ENCODE data around the gene TAOK3. TPM values are rescaled to one million over a fixed set of nuclear protein-coding genes. Genes with fewer than 3 reads are reported as not detected.

Gene TAOK3
- total and polyA plus RNA-seq, 9 of the 15 experiments (the other 6 are each of a cell fraction or from before 2014, with no cell fraction given), result 24.3 to 83.5 (median 47.1) TPM

DNA sequence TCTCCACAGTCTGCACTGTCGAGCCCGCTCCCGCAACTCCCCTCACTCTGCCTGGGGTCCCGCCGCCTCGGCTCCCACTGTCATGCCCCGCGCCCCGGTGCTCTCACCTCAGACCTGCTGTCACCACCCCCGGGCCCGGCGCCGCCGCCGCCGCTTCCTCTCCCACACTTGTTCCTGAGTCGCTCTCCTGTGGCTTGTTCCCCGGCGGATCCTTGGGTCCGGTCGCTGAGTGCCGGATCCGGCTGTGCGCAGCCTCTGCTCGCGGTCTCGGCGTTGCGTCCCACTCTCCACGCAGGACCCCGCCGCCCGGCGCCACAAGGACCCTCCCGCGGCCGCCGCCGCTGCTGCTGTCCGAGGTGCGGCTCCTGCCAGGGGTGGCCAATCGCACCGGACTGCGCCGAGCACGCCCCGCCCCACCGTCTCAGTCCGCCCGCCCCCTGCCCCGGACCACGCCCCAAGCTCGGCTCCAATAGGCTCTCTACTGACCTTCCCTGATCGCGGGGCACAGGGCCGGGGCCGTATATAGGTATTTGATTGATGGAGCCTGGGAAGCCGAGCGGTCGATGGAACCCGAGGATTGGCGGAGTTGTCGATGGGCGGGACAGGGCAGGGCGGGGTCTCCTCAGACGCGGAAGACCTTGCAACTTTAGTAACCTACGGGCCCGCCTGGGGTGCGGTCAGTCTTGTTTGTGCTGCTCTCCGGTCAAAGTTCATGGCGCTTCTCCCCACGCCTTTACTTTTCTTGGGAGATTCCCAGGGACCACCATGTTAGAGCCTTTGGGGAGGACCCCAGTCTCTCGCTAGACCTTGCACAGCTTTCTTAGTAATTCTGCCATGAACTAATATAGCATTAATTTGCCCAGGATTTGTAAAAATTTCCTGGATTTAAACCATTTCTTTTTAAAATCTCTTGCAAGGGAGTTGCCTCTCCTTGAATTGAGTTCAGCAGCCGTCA is at the start of gene TAOK3 (continued):
- TF ChIP-seq, protein P1, sequence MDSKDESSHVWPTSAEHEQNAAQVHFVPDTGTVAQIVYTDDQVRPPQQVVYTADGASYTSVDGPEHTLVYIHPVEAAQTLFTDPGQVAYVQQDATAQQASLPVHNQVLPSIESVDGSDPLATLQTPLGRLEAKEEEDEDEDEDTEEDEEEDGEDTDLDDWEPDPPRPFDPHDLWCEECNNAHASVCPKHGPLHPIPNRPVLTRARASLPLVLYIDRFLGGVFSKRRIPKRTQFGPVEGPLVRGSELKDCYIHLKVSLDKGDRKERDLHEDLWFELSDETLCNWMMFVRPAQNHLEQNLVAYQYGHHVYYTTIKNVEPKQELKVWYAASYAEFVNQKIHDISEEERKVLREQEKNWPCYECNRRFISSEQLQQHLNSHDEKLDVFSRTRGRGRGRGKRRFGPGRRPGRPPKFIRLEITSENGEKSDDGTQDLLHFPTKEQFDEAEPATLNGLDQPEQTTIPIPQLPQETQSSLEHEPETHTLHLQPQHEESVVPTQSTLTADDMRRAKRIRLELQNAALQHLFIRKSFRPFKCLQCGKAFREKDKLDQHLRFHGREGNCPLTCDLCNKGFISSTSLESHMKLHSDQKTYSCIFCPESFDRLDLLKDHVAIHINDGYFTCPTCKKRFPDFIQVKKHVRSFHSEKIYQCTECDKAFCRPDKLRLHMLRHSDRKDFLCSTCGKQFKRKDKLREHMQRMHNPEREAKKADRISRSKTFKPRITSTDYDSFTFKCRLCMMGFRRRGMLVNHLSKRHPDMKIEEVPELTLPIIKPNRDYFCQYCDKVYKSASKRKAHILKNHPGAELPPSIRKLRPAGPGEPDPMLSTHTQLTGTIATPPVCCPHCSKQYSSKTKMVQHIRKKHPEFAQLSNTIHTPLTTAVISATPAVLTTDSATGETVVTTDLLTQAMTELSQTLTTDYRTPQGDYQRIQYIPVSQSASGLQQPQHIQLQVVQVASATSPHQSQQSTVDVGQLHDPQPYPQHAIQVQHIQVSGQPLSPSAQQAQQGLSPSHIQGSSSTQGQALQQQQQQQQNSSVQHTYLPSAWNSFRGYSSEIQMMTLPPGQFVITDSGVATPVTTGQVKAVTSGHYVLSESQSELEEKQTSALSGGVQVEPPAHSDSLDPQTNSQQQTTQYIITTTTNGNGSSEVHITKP (IDR thresholded peaks at IDR 0.05; ENCODE audit: partially characterized antibody), result no peak
- no peak for TF ChIP-seq DPF2 (IDR thresholded peaks at IDR 0.05)
- TF ChIP-seq, protein P2, sequence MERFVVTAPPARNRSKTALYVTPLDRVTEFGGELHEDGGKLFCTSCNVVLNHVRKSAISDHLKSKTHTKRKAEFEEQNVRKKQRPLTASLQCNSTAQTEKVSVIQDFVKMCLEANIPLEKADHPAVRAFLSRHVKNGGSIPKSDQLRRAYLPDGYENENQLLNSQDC (CRISPR knock-in tag; IDR thresholded peaks at IDR 0.05), result 0 out of 2 replicates have a peak, but pooled peaks have one; percentile 60
- TF ChIP-seq POLR2G (IDR thresholded peaks at IDR 0.05; ENCODE audit: low read depth, low read length), result peak; percentile 89
- no peak for TF ChIP-seq GATA2 (CRISPR knock-in tag; IDR thresholded peaks at IDR 0.05)
- TF ChIP-seq, protein P3, sequence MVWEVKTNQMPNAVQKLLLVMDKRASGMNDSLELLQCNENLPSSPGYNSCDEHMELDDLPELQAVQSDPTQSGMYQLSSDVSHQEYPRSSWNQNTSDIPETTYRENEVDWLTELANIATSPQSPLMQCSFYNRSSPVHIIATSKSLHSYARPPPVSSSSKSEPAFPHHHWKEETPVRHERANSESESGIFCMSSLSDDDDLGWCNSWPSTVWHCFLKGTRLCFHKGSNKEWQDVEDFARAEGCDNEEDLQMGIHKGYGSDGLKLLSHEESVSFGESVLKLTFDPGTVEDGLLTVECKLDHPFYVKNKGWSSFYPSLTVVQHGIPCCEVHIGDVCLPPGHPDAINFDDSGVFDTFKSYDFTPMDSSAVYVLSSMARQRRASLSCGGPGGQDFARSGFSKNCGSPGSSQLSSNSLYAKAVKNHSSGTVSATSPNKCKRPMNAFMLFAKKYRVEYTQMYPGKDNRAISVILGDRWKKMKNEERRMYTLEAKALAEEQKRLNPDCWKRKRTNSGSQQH (CRISPR knock-in tag; IDR thresholded peaks at IDR 0.05), result no peak
- TF ChIP-seq TCFL5 (CRISPR knock-in tag; conservative IDR thresholded peaks at IDR 0.05), result no peak
- TF ChIP-seq, protein P4, sequence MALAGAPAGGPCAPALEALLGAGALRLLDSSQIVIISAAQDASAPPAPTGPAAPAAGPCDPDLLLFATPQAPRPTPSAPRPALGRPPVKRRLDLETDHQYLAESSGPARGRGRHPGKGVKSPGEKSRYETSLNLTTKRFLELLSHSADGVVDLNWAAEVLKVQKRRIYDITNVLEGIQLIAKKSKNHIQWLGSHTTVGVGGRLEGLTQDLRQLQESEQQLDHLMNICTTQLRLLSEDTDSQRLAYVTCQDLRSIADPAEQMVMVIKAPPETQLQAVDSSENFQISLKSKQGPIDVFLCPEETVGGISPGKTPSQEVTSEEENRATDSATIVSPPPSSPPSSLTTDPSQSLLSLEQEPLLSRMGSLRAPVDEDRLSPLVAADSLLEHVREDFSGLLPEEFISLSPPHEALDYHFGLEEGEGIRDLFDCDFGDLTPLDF (CRISPR knock-in tag; IDR thresholded peaks at IDR 0.05), result no peak
- TF ChIP-seq RBM17 (IDR thresholded peaks at IDR 0.05; ENCODE audit: borderline replicate concordance, low read depth, low read length), result no peak
- peak; percentile 63 to 68 for TF ChIP-seq NRF1 (conservative IDR thresholded peaks at IDR 0.05 in 1 of 2, IDR thresholded peaks at IDR 0.05 in 1 of 2)
- TF ChIP-seq, protein P5, sequence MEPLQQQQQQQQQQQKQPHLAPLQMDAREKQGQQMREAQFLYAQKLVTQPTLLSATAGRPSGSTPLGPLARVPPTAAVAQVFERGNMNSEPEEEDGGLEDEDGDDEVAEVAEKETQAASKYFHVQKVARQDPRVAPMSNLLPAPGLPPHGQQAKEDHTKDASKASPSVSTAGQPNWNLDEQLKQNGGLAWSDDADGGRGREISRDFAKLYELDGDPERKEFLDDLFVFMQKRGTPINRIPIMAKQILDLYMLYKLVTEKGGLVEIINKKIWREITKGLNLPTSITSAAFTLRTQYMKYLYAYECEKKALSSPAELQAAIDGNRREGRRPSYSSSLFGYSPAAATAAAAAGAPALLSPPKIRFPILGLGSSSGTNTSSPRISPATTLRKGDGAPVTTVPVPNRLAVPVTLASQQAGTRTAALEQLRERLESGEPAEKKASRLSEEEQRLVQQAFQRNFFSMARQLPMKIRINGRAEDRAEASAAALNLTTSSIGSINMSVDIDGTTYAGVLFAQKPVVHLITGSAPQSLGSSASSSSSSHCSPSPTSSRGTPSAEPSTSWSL (CRISPR knock-in tag; IDR thresholded peaks at IDR 0.05; ENCODE audit: borderline replicate concordance), result no peak
- TF ChIP-seq FOXJ3 (CRISPR knock-in tag; IDR thresholded peaks at IDR 0.05), result no peak
- TF ChIP-seq, protein P6, sequence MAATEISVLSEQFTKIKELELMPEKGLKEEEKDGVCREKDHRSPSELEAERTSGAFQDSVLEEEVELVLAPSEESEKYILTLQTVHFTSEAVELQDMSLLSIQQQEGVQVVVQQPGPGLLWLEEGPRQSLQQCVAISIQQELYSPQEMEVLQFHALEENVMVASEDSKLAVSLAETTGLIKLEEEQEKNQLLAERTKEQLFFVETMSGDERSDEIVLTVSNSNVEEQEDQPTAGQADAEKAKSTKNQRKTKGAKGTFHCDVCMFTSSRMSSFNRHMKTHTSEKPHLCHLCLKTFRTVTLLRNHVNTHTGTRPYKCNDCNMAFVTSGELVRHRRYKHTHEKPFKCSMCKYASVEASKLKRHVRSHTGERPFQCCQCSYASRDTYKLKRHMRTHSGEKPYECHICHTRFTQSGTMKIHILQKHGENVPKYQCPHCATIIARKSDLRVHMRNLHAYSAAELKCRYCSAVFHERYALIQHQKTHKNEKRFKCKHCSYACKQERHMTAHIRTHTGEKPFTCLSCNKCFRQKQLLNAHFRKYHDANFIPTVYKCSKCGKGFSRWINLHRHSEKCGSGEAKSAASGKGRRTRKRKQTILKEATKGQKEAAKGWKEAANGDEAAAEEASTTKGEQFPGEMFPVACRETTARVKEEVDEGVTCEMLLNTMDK (IDR thresholded peaks at IDR 0.05; ENCODE audit: borderline replicate concordance, insufficient read depth, low read depth, low read length, poor library complexity, severe bottlenecking), result no peak
- TF ChIP-seq MCM3 (IDR thresholded peaks at IDR 0.05), result no peak
- no peak for TF ChIP-seq TAF15 (IDR thresholded peaks at IDR 0.05; ENCODE audit: low read depth, low read length)
- TF ChIP-seq CHCHD3 (CRISPR knock-in tag; IDR thresholded peaks at IDR 0.05), result 0 out of 2 replicates have a peak, but pooled peaks have one; percentile 47

All from K562 (cell line).